Activated T-cell treated with anti-CD3 and anti-CD28 coated beads for 24 hours (primary cell): ENCODE results near the gene SPATA6.
"Not testable (repeated sequence)": the region's sequence is repeated elsewhere in the genome, so short reads cannot be mapped to it uniquely, and the experiment has no call there.

Experiments
- DNase-seq: peaks from one replicate; pipeline ENCODE4 v3.0.0-alpha.2; 2020; ENCODE audit warnings: low read depth

SPATA6 gene

GRCh38 chr1:48471691-48472576 is at the start of gene SPATA6:
SPATA6 (minus strand) TSS chr1:48472204; CDS start chr1:48472008, 196 bp downstream.
- peak; percentile 97 for DNase-seq

- not testable (repeated sequence) for DNase-seq
Measured at GRCh38 chr1:48519896-48520295, 47.9 kb upstream of the SPATA6 start.

- no peak for DNase-seq
Measured at GRCh38 chr1:48506870-48507269, 34.9 kb upstream of the SPATA6 start.

GRCh38 chr1:48500541-48501450 is 28.8 kb upstream of the SPATA6 start:
- DNase-seq, result no peak

- DNase-seq, result no peak
Measured at GRCh38 chr1:48499211-48499735, 27.3 kb upstream of the SPATA6 start.

- peak; percentile 54 for DNase-seq
Measured at GRCh38 chr1:48498096-48498791, 26.2 kb upstream of the SPATA6 start.

GRCh38 chr1:48495911-48496310 is 23.9 kb upstream of the SPATA6 start:
- no peak for DNase-seq

GRCh38 chr1:48495166-48495565 is 23.2 kb upstream of the SPATA6 start:
- DNase-seq, result no peak

GRCh38 chr1:48493970-48494769 is 22.2 kb upstream of the SPATA6 start:
- DNase-seq, result no peak

GRCh38 chr1:48493041-48493440 is 21.0 kb upstream of the SPATA6 start:
- no peak for DNase-seq

GRCh38 chr1:48492392-48492791 is 20.4 kb upstream of the SPATA6 start:
- DNase-seq, result no peak

GRCh38 chr1:48488721-48489120 is 16.7 kb upstream of the SPATA6 start:
- DNase-seq, result no peak

- DNase-seq, result no peak
Measured at GRCh38 chr1:48480504-48480903, 8.5 kb upstream of the SPATA6 start.

GRCh38 chr1:48480023-48480422 is 8.0 kb upstream of the SPATA6 start:
- DNase-seq, result not testable (repeated sequence)

- no peak for DNase-seq
Measured at GRCh38 chr1:48472638-48473037, 634 bp upstream of the SPATA6 start.

GRCh38 chr1:48470950-48471690 is 884 bp downstream of the SPATA6 start:
- DNase-seq, result no peak

- DNase-seq, result no peak
Measured at GRCh38 chr1:48470481-48470855, 1.5 kb downstream of the SPATA6 start.

- DNase-seq, result no peak
Measured at GRCh38 chr1:48469616-48470480, 2.2 kb downstream of the SPATA6 start.

GRCh38 chr1:48466594-48466993 is 5.4 kb downstream of the SPATA6 start:
- DNase-seq, result no peak
